AG09309 (cell line): ENCODE measurements around the gene HMCES.

Source experiments
- DNase-seq: peaks from one replicate; pipeline ENCODE4 v3.0.0-alpha.2; 2010; ENCODE audit warnings: low read depth
- H3K4me3 ChIP-seq: 2 replicates; pipeline ENCODE4 v1.5.1; 2011; ENCODE audit warnings: mild to moderate bottlenecking, low read depth, low read length, moderate library complexity; ENCODE audit not compliant: control insufficient read depth
- TF ChIP-seq, protein P1 (sequence below): IDR thresholded peaks from 2 replicates; pipeline ENCODE4 v1.5.1; 2011; ENCODE audit warnings: mild to moderate bottlenecking, low read depth, low read length, inconsistent platforms; ENCODE audit not compliant: insufficient read depth, control insufficient read depth; ENCODE audit errors: missing control alignments

The HMCES gene

DNA sequence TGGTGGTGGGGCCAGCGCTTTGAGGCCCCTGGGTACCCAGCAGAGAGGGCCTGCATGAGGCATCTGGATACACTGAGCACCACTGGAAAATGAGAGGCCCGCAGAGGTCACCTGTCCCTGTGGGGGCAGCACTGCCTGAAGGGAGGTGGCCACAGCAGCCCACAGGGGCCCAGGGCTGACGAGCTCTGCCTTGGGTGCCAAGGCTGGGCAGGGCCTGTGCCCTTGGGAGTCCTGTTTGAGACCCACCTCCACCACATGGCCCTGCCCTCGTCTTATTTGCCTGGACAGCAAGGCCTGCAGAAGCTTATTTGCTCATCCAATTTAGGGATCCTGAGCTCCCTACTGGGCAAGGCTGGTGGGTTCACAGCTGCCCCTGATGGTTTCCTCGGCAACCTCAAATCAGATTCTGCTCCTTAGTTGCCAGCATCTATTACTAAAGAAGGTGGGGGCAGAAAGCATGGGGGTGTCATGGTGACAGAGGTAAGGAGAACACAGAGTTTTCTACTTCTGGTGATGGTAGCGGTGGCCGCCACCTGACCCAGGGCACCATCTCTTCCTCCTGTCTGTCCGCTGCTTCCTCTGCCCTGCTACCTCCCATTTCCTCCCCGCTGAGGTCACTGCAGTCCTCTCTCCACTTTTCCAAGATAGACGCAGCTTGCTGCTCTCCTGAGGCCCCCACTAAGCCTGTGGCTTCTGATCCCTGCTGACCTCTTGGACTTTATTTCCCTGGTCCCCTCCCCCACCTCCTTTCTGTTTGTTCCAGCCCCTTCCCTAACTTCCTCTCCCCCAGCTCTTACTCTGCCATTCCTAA, 62.9 kb downstream of the HMCES start:
- TF ChIP-seq, protein P1, sequence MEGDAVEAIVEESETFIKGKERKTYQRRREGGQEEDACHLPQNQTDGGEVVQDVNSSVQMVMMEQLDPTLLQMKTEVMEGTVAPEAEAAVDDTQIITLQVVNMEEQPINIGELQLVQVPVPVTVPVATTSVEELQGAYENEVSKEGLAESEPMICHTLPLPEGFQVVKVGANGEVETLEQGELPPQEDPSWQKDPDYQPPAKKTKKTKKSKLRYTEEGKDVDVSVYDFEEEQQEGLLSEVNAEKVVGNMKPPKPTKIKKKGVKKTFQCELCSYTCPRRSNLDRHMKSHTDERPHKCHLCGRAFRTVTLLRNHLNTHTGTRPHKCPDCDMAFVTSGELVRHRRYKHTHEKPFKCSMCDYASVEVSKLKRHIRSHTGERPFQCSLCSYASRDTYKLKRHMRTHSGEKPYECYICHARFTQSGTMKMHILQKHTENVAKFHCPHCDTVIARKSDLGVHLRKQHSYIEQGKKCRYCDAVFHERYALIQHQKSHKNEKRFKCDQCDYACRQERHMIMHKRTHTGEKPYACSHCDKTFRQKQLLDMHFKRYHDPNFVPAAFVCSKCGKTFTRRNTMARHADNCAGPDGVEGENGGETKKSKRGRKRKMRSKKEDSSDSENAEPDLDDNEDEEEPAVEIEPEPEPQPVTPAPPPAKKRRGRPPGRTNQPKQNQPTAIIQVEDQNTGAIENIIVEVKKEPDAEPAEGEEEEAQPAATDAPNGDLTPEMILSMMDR = no peak
- no peak overlapping the region for H3K4me3 ChIP-seq
- DNase-seq = no peak

DNA sequence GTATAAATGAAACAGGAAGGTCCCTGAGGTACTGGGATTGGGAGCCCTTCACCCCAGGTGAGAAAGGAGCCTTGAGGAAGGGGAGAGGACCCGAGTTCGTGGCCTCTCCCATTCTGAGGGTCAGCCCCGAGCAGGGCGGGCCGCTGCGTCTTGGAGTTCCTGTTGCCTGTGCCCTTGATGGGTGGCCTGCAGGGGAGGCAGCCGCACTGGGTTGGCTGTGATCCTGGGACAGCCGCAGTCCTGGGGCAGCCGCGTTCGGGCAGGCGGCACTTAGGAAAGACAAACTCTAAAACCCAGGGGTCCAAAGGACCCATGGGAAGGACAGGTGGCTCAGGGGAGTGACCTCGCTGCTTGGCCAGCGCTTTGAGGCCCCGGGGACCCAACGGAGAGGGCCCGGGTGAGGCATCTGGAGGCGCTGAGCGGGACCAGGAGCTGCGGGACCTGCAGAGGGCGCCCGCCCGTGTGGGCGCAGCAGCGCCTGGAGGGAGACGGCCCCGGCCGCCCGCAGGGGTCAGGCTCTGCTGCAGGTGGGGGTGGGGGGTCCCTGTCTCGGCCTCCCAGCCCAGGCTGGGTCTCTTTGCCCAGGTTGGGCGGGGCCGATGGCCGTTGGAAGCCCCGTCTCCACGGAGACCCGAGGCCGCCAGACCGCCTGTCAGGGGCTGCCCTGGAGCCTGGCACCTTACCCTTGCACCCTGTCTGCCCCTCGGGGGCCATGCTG, 65.1 kb downstream of the HMCES start:
- no peak for DNase-seq
- TF ChIP-seq, protein P1 = peak; percentile 60
- peak overlapping the region; percentile 12 for H3K4me3 ChIP-seq

DNA sequence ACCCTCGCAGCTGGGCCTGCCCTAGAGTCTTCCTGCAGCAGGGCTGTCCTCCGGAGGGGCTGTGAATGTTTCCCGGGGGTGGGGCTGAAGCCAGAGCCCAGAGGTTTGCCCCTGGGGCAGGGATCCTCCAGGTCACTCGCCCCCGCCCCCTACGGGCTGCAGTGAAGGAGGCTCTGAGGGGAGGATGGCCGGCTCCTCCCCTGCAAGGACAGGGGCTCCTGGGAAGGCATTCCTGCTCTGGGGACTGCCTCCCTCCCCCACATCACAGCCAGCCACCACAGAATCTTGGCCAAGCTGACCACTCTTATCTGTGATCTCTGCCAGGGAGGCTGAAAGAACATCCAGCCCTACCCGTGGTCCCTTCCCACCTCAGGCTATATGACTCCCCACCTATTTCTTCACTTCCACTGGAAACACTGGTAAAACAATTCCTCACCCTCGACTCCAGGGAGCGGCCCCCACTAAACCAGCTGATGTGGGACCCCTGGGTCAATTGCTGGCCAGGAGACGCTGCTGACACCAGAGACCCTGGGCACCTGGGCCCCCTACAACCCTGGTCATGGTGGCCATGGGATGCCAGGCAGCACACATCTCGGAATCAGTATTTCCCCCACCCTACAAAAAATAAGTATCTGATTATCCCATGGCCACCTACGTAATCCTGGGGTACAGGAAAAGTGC, 66.0 kb downstream of the HMCES start:
- TF ChIP-seq, protein P1 = no peak
- H3K4me3 ChIP-seq = no peak overlapping the region
- no peak for DNase-seq

DNA sequence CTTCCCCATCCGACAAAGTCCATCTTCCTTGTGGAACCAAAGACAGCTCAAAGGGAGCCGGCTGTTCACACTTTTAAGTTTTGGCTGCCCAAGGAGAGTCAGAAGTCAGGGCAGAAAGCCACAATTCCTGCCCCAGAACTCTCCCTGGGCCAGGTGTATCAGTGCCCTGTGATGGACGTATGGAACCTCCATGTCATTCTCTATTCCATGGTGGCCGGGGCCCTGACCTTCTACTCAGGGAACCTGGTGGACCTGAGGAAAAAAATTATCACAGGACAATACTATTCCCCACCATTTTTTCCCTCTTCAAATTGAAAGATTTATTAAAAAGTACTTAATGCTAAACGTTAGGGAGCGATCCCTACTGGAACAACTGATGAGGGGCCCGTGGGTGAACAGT, 66.6 kb downstream of the HMCES start:
- no peak overlapping the region for H3K4me3 ChIP-seq
- DNase-seq = no peak
- TF ChIP-seq, protein P1 = no peak

DNA sequence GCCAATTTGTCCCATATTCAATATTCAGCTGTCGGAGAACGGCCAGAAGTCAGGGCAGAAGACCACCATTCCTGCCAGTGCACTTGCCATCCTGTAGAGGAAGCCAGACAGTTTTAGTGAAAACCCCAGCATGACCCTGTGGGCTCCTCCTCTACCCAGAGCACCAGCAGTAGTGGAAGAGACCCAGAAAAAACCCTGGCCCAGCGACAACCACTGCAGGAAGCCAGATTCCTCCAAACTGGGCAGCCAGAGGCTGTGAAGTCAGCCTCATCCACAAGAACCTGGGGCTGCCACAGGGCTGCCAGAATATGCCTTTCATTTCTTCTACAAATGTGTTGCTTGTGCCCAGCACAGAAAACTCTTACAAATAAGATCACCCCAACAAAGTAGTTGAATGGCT, 67.3 kb downstream of the HMCES start:
- TF ChIP-seq, protein P1 = no peak
- no peak for DNase-seq
- no peak overlapping the region for H3K4me3 ChIP-seq

DNA sequence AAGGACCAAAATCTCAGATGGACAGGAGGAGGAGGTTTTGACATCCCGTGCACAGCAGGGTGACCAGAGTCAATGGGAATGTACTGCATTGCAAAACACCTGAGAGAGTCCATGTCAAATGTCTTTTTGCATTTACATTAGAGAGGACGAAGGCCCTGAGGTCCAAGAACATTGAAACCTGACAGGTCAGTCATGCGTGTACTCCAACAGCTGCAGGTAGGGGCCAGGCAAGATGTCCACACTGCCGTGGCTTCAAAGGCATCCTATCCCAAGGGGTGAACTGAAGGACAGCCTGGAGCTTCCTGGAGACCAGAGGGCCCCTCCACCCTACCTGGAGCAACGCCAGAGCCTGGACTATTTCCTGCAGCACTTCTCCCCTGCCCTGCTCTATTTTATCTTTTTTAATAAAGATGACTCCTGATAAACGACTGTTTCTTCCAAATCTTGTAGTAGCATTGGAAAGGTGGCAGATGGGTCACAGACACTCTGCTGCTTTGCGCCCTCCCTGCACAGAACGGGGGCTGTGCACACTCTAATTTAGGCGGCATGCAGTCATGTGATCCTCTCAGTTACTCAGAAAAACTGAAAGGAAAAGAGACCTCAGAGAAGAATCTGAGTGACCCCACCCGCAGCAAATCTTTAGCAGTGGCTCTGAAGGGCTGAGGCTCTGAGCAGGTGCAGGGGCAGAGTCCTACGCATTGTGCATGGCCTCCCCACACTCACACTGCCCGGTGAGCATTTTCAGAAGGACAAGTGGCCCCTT, 68.2 kb downstream of the HMCES start:
- H3K4me3 ChIP-seq = no peak overlapping the region
- TF ChIP-seq, protein P1 = no peak
- DNase-seq = no peak
